Measurements from ENCODE around the gene LAMTOR2. TPM values are rescaled to one million over a fixed set of nuclear protein-coding genes. Genes with fewer than 3 reads are reported as not detected.

LAMTOR2 gene
- polyA plus RNA-seq, 3 donors: 99.8 to 227 (median 210) TPM

DNA sequence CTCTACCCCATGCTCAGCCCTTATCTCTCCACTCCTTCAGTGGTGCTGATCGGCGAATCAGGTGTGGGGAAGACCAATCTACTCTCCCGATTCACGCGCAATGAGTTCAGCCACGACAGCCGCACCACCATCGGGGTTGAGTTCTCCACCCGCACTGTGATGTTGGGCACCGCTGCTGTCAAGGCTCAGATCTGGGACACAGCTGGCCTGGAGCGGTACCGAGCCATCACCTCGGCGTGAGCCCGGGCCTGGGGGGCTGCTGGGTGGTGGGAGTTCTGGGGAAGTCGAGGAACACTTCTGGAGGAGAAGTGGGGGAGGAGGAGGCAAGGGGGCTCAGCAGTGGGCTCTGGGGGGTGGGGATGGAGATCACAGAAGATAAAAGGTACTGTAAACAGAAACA, 11.3 kb downstream of the LAMTOR2 start:
- Histone ChIP-seq H3K36me3 (replicated peaks in 1 of 2; ENCODE audit: control insufficient read depth in 1 of 2, insufficient read depth in 2 of 2, low read length in 2 of 2) (no peaks in the 10 kb centered on the region), H3K9me3 (replicated peaks in 1 of 2; ENCODE audit: control insufficient read depth in 1 of 2, insufficient read depth in 1 of 2, low read length in 2 of 2) (no peaks in the 10 kb centered on the region), H3K27me3 (ENCODE audit: control insufficient read depth in 2 of 2, insufficient read depth in 2 of 2, low read length in 2 of 2) (no peaks in the 10 kb centered on the region), H2AFZ (ENCODE audit: insufficient read depth, low read depth, low read length, poor library complexity, severe bottlenecking) (no peak overlapping the region), H3K4me3 (replicated peaks in 1 of 3; ENCODE audit: low read depth in 2 of 3, low read length in 3 of 3) (no peak overlapping the region), H3K9ac (ENCODE audit: insufficient read depth, low read length, poor library complexity, severe bottlenecking) (no peak overlapping the region), H3K79me2 (ENCODE audit: insufficient read depth, low read length) (no peaks in the 10 kb centered on the region), H3K4me1 (ENCODE audit: control insufficient read depth in 1 of 2, insufficient read depth in 2 of 2, low read length in 2 of 2) (no peaks in the 10 kb centered on the region), H4K20me1 (ENCODE audit: insufficient read depth, low read length) (no peaks in the 10 kb centered on the region), H3K4me2 (replicated peaks; ENCODE audit: extremely low read depth, low read length, poor library complexity, severe bottlenecking) (no peak overlapping the region), H3K27ac (ENCODE audit: low read depth in 1 of 2, low read length in 2 of 2) (no peak overlapping the region)
- WGBS (ENCODE audit: insufficient coverage): 79% methylated on average over 16 of the region's 16 CpGs
- no peak overlapping the region for H3K4me3 Mint-ChIP-seq
- no peak for TF ChIP-seq CTCF (IDR thresholded peaks at IDR 0.05)
- peaks cover 4% of the 10 kb centered on the region for H3K4me1 Mint-ChIP-seq
- DNase-seq: no peak
- H3K27ac Mint-ChIP-seq: peak overlapping the region in 1 of 7 donors; percentile 43
- H3K36me3 Mint-ChIP-seq: no peaks in the 10 kb centered on the region
- H3K9me3 Mint-ChIP-seq: no peaks in the 10 kb centered on the region
- intact Hi-C loops (cut with micrococcal nuclease): loop anchor here (5.0 to 10.0 kb wide), 2 partner anchors 61 to 134 kb away; partner anchors contain the start of gene KHDC4 (in 1 of the 2)
- H3K27me3 Mint-ChIP-seq (ENCODE audit: low read depth in 3 of 3): peaks cover 3 to 12% (median 7%) of the 10 kb centered on the region in 3 donors

DNA sequence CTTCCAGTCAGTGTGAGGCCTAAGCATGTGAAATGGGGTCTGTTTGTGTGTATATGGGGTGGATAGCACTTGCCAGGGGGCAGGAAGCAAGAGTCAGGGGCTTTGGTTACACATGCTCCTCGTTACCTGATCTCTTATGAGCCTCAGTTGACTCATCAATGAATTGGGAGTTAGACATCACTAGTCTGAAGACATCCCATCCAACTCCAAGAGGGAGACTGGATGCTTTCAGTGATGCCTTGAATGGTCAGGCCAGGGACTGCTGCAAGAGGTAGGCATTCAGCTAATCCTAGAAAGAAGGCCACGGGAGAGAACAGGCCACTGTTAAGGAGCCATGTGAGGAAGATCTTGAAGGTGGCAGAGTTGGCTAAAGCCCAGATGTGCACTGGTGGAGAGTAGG, 12.7 kb downstream of the LAMTOR2 start:
- no peaks in the 10 kb centered on the region for H3K36me3 Mint-ChIP-seq
- Histone ChIP-seq H3K4me1 (ENCODE audit: control insufficient read depth in 1 of 2, insufficient read depth in 2 of 2, low read length in 2 of 2) (no peaks in the 10 kb centered on the region), H2AFZ (ENCODE audit: insufficient read depth, low read depth, low read length, poor library complexity, severe bottlenecking) (no peak overlapping the region), H4K20me1 (ENCODE audit: insufficient read depth, low read length) (no peaks in the 10 kb centered on the region), H3K36me3 (replicated peaks in 1 of 2; ENCODE audit: control insufficient read depth in 1 of 2, insufficient read depth in 2 of 2, low read length in 2 of 2) (no peaks in the 10 kb centered on the region), H3K27me3 (ENCODE audit: control insufficient read depth in 2 of 2, insufficient read depth in 2 of 2, low read length in 2 of 2) (no peaks in the 10 kb centered on the region), H3K9ac (ENCODE audit: insufficient read depth, low read length, poor library complexity, severe bottlenecking) (no peak overlapping the region), H3K9me3 (replicated peaks in 1 of 2; ENCODE audit: control insufficient read depth in 1 of 2, insufficient read depth in 1 of 2, low read length in 2 of 2) (no peaks in the 10 kb centered on the region), H3K27ac (ENCODE audit: low read depth in 1 of 2, low read length in 2 of 2) (no peak overlapping the region), H3K4me2 (replicated peaks; ENCODE audit: extremely low read depth, low read length, poor library complexity, severe bottlenecking) (no peak overlapping the region), H3K4me3 (replicated peaks in 1 of 3; ENCODE audit: low read depth in 2 of 3, low read length in 3 of 3) (no peak overlapping the region), H3K79me2 (ENCODE audit: insufficient read depth, low read length) (no peaks in the 10 kb centered on the region)
- no peaks in the 10 kb centered on the region for H3K9me3 Mint-ChIP-seq
- no peak overlapping the region for H3K4me3 Mint-ChIP-seq
- intact Hi-C loops (cut with micrococcal nuclease): loop anchor here (5.0 to 10.0 kb wide), 2 partner anchors 62 to 135 kb away; partner anchors contain the start of gene KHDC4 (in 1 of the 2)
- WGBS (ENCODE audit: insufficient coverage): 86% methylated on average over 1 of the region's 2 CpGs
- DNase-seq: no peak
- TF ChIP-seq CTCF (IDR thresholded peaks at IDR 0.05): no peak
- no peak overlapping the region for H3K27ac Mint-ChIP-seq
- peaks cover 4% of the 10 kb centered on the region for H3K4me1 Mint-ChIP-seq
- H3K27me3 Mint-ChIP-seq (ENCODE audit: low read depth in 3 of 3): peaks cover 13 to 14% (median 14%) of the 10 kb centered on the region in 3 donors

Measured in CD14-positive monocyte (primary cell).